Upper lobe of right lung (tissue), 1 donor: ENCODE measurements around the gene PLCB4. TPM values are rescaled to one million over a fixed set of nuclear protein-coding genes. Genes with fewer than 3 reads are reported as not detected.

Experiments
- ATAC-seq: fragments of 200-7000 bp; cut with Tn5 transposase; one replicate; pipeline ENCODE4 v1.9.1; 2020; ENCODE audit warnings: mild to moderate bottlenecking, moderate library complexity
- DNase-seq: peaks from one replicate; pipeline ENCODE4 v3.0.0-alpha.2; 2020
- H3K27ac ChIP-seq: fragments of 200-600 bp; one replicate; pipeline ENCODE4 v1.8.0; 2022
- H3K27me3 ChIP-seq: fragments of 200-600 bp; one replicate; pipeline ENCODE4 v1.8.0; 2022; ENCODE audit warnings: mild to moderate bottlenecking
- H3K36me3 ChIP-seq: fragments of 200-600 bp; one replicate; pipeline ENCODE4 v1.8.0; 2022
- H3K4me1 ChIP-seq: fragments of 200-600 bp; one replicate; pipeline ENCODE4 v1.8.0; 2022
- H3K4me3 ChIP-seq: fragments of 200-600 bp; one replicate; pipeline ENCODE4 v1.8.0; 2022; ENCODE audit warnings: mild to moderate bottlenecking
- H3K9me3 ChIP-seq: fragments of 200-600 bp; one replicate; pipeline ENCODE4 v1.8.0; 2022
- CTCF ChIP-seq: fragments of 200-600 bp; IDR thresholded peaks from one replicate; pipeline ENCODE4 v1.8.0; 2022; ENCODE audit warnings: antibody characterized with exemption
- intact Hi-C: fragments of 100-400 bp; cut with DNase I; formaldehyde crosslinking; loops from one replicate; pipeline ENCODE4 v1.11.0; 2022
- total RNA-seq: library from RNA; stranded (reverse); fragmentation: NEBNext Ultra II Directional; extraction: Animal tissue kit (Norgen Biotek cat#: 25700); gene quantifications from one replicate; pipeline ENCODE4 v1.2.1, GENCODE V29; 2021
- donor health status: DM: no; HTN: yes; CAD: no; lungs with severe emphysema.

The PLCB4 gene
- total RNA-seq, 1 donor from 2014 or later = 7.9 TPM

GRCh38 chr20:9441948-9442347, 373.1 kb downstream of the PLCB4 start:
- TF ChIP-seq CTCF = no peak
- Histone ChIP-seq H3K36me3 (no peaks in the 10 kb centered on the region), H3K27me3 (no peaks in the 10 kb centered on the region), H3K9me3 (no peaks in the 10 kb centered on the region), H3K4me3 (no peak overlapping the region), H3K27ac (no peak overlapping the region), H3K4me1 (no peaks in the 10 kb centered on the region)
- ATAC-seq = no peak
- DNase-seq = no peak
- intact Hi-C loops = no loop called here

GRCh38 chr20:9442858-9443257, 374.0 kb downstream of the PLCB4 start:
- intact Hi-C loops = no loop called here
- no peaks in the 10 kb centered on the region for H3K36me3 ChIP-seq
- ATAC-seq = no peak

GRCh38 chr20:9444921-9445320, 376.0 kb downstream of the PLCB4 start:
- H3K27ac ChIP-seq = no peak overlapping the region
- intact Hi-C loops = no loop called here
- no peaks in the 10 kb centered on the region for H3K9me3 ChIP-seq
- no peak overlapping the region for H3K4me3 ChIP-seq
- TF ChIP-seq CTCF = no peak
- H3K27me3 ChIP-seq = no peaks in the 10 kb centered on the region
- DNase-seq (no peak), ATAC-seq (no peak)
- H3K36me3 ChIP-seq = no peaks in the 10 kb centered on the region
- no peaks in the 10 kb centered on the region for H3K4me1 ChIP-seq

More at GRCh38 chr20:9442858-9443257, 374.0 kb downstream of the PLCB4 start:
- Histone ChIP-seq H3K4me3 (no peak overlapping the region), H3K9me3 (no peaks in the 10 kb centered on the region), H3K4me1 (no peaks in the 10 kb centered on the region), H3K27me3 (no peaks in the 10 kb centered on the region), H3K27ac (no peak overlapping the region)
- no peak for TF ChIP-seq CTCF
- no peak for DNase-seq

GRCh38 chr20:9447182-9447581, 378.3 kb downstream of the PLCB4 start:
- no peaks in the 10 kb centered on the region for H3K9me3 ChIP-seq
- H3K27ac ChIP-seq = no peak overlapping the region
- H3K4me1 ChIP-seq = no peaks in the 10 kb centered on the region
- ATAC-seq = no peak
- H3K4me3 ChIP-seq = no peak overlapping the region
- H3K36me3 ChIP-seq = no peaks in the 10 kb centered on the region
- intact Hi-C loops = no loop called here
- TF ChIP-seq CTCF = no peak
- no peak for DNase-seq
- H3K27me3 ChIP-seq = no peaks in the 10 kb centered on the region

GRCh38 chr20:9453201-9453600, 384.3 kb downstream of the PLCB4 start:
- intact Hi-C loops = no loop called here

More at GRCh38 chr20:9453201-9453600, 384.3 kb downstream of the PLCB4 start:
- no peaks in the 10 kb centered on the region for H3K36me3 ChIP-seq
- no peak for TF ChIP-seq CTCF
- H3K27me3 ChIP-seq = no peaks in the 10 kb centered on the region
- H3K9me3 ChIP-seq = no peaks in the 10 kb centered on the region
- no peak overlapping the region for H3K27ac ChIP-seq
- no peaks in the 10 kb centered on the region for H3K4me1 ChIP-seq
- H3K4me3 ChIP-seq = no peak overlapping the region
- ATAC-seq = no peak
- no peak for DNase-seq
